Fibroblast of peridontal ligament (primary cell): ENCODE results near the gene SRBD1.

Experiments
- DNase-seq: peaks from one replicate; pipeline ENCODE4 v3.0.0-alpha.2; 2010; ENCODE audit errors: extremely low read depth

The SRBD1 gene

GRCh38 chr2:45595721-45596435, 15.2 kb downstream of the SRBD1 start:
- peak; percentile 92 for DNase-seq

DNA sequence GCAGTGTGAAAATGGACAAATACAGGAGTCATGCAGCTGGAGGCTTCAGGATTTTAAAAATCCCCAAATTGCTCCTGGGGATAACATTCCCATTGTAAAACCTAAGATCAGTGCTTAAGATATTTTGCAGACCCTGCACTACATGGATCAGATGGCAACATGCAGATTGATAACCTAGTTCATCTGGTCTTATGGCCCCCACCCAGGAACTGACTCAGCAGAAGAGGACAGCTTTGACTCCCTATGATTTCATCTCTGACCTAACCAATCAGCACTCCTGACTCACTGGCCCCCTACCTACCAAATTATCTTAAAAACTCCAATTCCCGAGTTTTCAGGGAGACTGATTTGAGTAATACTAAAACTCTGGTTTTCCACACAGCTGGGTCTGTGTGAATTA, 20.0 kb downstream of the SRBD1 start:
- peak; percentile 39 for DNase-seq

DNA sequence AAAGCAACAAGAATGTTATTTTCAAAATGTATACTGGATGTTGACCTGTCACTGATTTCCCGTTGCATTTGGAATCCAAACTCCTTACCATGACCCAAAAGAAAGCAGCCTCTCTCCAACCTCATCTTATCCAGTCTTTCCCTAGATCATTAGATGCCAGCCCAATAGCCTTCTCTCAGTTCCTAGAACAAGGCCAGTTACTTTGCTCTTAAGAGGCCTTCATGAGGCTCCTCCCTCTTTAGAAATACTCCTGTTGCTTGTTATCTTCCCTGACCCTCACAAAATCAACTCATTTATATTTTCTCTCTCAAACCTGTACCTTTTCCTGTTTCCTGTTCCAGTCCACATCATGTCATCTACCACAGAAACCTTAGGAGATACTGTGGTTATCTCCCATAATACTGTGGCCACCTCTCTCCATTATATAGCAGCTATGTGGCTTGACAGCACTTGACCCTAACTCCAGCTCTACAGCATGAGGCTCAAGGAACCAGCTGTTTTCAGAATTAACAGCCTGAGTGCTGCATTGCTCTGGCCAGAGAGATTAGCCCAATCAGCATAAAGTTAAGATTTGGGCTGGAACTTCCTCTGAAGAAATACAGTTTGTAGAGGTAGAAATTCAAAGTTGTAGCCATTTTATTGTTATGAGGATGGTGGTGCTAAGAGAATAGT, 22.8 kb downstream of the SRBD1 start:
- no peak for DNase-seq

DNA sequence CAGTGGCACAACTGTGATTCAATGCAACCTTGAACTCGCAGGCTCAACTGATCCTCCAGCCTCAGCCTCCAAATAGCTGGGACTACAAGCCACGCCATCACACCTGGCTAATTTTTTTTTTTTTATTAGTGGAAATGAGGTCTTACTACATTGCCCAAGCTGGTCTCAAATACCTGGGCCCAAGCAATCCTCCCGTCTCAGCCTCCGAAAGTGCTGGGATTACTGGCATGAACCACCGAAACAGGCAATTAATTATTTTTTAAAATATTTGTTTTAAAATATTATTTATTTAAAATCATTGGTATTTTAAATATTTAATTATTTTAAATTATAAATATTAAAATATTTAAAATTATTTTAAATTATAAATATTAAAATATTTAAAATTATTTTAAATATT, 24.5 kb downstream of the SRBD1 start:
- no peak for DNase-seq

GRCh38 chr2:45585267-45585861, 25.7 kb downstream of the SRBD1 start:
- DNase-seq: peak; percentile 82

DNA sequence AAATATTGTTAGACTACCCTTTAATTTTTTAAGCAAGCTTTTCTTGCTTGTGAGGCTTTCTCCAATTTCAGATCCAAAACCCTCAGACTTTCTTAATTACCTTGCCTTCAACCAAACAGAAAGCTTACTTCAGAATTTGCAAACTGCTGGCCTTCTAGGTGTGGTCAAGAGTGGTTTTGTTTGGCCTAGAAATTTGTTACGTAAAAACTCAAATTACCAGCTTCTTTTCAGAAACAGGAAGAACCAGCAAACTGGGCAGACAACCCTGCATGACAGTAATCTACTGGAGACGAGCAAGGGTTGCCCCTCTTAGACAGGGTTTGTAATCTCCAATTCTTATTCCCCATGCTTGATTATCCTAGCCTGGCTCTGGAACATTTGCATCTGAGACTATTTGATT, 27.1 kb downstream of the SRBD1 start:
- DNase-seq: no peak

DNA sequence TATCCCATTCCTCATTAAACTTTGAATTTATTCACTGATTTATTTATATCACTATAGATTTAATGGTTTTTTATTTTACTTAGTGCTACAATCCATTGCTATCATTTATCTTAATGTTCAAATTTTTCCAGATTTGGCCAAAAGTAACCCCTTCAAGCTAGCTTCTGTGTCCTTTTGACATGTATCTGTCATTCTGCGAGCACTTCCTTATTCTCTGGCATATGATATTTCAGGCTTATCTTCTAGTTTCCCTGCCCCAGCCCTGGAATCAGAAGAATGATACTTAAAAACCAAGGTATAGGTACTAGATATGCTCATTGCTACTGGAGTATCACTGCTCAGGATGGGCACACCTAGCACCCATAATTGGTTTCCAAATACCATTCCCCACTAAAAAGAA, 28.5 kb downstream of the SRBD1 start:
- no peak for DNase-seq

- DNase-seq: peak; percentile 85
These were observed 32.8 kb downstream of the SRBD1 start for GRCh38 chr2:45578056-45578843.

GRCh38 chr2:45577441-45577840, 33.6 kb downstream of the SRBD1 start:
- DNase-seq: peak; percentile 78

DNA sequence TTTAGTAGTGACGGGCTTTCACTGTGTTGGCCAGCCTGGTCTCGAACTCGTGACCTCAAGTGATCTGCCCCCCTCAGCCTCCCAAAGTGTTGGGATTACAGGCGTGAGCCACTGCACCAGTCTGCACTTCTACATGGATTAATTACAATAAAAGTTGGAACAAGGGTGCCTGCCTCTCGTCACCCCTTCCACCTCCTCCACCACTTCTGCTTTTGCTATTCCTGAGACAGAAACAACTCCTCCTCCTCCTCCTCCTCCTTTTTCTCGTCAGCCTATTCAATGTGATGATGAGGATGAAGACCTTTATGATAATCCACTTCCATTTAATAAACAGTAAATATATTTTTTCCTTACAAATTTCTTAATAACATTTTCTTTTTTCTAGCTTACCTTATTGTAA, 35.2 kb downstream of the SRBD1 start:
- DNase-seq: no peak

- DNase-seq: no peak
These were observed 38.1 kb downstream of the SRBD1 start for GRCh38 chr2:45572979-45573378.

GRCh38 chr2:45571940-45572339, 39.1 kb downstream of the SRBD1 start:
- DNase-seq: no peak

DNA sequence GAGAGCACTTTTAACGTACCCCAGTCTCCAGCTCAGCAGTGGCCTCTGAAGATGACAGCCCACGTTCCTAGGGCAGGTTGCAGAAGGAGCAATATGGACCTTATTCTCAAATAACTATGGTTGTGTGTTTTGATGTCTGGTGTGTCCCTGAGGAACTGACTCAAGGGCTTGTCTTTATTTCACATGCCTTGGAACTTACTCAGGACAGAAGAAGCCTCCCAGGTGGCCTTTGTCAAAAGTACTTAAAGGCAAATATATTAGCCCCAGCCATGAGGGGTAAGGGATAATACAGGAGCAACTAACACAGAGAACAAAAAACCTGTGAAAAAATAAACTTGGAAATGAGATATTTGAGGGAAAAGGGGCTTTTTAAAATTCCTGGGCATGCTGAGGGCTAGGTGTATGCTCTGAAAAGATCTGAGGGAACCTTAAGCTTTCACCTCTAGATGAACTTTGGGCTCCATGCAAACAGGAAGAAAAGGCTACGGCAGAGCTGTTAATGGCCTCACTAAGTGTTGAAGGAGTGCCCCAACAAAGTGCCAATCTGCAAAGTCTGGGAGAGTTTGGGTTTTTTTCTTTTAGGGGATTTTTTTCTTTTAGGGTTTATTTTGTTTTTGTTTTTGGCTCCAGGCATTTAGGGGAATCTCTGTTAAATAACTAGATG, 40.3 kb downstream of the SRBD1 start:
- DNase-seq: no peak

DNA sequence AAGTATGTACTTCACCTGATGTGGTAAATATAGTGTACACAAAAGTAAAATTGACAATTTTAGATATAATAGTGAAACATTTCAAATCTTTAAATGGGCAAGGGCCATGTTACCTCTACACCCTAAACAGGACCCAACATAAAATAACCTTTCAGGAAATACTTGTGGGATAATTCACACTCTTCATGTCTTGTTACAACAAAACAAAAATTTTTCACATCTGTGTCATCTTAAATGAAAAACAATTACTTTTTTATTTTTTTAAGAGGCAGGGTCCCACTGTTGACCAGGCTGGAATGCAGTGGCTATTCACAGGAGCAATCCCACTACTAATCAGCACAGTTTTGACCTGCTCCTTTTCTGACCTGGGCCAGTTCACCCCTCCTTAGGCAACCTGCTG, 42.1 kb downstream of the SRBD1 start:
- no peak for DNase-seq

DNA sequence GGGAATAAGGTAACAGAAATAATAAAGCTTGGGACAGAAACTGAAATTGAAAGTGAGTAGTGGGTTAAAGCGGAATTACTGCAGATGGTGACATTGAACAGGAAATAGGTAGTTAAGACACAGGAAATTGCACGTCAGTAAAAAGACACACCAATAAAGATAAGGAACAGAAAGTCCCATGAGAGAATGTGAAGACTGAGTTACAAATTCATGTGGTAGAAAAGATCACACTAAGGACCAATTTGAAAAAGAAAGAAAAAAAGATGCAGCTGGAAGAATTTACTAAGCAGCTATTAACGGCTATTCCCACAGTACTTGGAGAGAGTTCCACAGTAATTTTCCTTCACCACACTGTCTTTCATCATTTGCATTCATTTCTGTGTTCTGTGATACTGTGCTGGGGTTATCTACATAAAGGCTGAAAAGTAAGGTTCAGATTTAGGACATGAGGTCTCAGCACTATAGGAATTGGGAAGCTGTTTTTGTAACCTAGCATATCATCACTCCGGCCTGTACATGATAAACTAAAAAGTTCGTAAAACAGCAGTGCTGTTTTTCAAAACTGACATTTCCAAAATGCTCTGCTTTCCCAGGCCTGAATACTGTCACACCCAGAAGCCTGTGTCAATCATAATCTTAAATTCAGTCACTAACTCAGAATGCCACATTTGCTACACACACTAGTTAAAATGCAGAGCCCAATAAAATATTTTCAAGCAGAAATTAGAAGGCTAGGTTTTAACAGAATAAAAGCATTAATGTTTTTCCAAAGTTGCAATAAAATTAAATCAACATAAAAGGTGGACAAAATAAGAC, 42.9 kb downstream of the SRBD1 start:
- DNase-seq: no peak

DNA sequence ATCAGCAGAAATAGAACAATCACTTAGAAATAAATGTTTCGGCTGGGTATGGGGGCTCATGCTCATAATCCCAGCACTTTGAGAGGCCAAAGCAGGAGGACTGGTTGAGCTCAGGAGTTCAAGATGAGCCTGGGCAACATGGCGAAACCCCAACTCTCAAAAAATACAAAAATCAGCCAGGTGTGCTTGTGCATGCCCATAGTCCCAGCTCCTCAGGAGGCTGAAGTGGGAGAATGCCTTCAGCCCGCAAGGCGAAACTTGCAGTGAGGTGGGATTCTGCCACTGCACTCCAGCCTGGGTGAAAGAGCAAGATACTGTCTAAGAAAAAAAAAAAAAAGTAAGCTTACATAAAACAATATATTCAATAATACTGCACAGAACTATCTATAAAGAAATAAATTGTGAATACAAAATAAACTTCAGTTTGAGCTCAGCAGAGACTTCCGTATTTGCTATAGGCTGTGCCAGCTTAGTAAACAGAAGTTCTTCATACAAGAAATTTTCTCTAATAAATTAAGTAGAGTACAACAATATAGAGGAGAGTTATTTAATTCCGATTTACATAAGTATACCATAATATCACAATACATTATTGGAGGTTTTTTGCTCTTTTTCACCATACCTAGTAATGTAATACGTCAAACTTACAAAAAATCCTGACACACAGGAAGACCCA, 43.6 kb downstream of the SRBD1 start:
- DNase-seq: no peak

- no peak for DNase-seq
These were observed 51.6 kb downstream of the SRBD1 start for GRCh38 chr2:45559436-45559835.

DNA sequence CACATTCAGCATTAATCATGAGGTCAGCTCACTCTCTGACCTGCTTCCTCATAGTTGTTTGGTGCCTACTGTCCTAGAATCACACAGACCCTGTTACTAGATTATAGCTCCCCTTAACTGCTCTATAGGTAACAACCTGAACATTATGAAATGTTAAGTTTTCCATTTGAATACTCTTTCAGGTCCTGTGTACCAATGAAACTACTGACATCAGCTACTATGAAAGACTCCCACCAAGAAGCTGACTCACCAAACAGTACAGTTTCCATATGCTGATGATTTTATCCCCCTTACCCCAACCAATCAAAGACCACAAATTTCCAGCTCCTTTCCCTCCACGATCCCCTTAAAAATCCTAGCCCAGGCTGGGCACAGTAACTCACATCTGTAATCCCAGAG, 56.3 kb downstream of the SRBD1 start:
- peak; percentile 59 for DNase-seq

GRCh38 chr2:45554073-45554741, 56.9 kb downstream of the SRBD1 start:
- peak; percentile 84 for DNase-seq

DNA sequence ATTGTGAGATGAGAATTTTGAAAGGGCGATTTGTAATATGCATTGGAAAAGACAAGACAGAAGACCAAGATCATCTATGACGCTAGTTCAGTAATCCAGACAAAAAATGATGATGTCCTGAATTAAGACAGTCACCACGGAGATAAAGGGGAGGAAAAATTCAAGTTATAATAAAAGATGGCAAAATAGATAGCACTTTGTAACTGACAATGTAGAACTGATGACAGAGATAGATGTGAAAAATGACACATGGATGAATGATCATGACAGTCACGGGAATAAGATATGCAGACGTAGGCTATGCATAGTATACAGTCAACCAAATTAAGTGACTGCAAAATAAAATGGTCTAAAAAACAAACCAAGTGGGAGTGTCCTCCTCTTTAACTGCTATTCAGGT, 59.2 kb downstream of the SRBD1 start:
- no peak for DNase-seq
